ENCODE data around the gene PPP1R8.

- TF ChIP-seq CTCF (IDR thresholded peaks at IDR 0.05) (no peak), EP300 (IDR thresholded peaks at IDR 0.05) (no peak), POLR2A (IDR thresholded peaks at IDR 0.05) (no peak)
These were observed 42.4 kb downstream of the PPP1R8 start for GRCh38 chr1:27872802-27873551.

All from ovary (tissue), 3 donors.